GM21528 (cell line): ENCODE data around the gene VDR.

Experiments used
- ATAC-seq: cut with Tn5 transposase; IDR thresholded peaks from one replicate; pipeline ENCODE4 v1.9.1; 2021; ENCODE audit warnings: mild to moderate bottlenecking, moderate library complexity; ENCODE audit not compliant: unreplicated experiment, low FRiP score

VDR gene

GRCh38 chr12:47904713-47905709, at the start of gene VDR:
TSS of gene VDR (minus strand) at chr12:47904994. CDS start at chr12:47879113, 25,881 bp downstream.
- peak; percentile 69 for ATAC-seq

- no peak for ATAC-seq
These were observed 49.3 kb upstream of the VDR start for GRCh38 chr12:47954058-47954457.

DNA sequence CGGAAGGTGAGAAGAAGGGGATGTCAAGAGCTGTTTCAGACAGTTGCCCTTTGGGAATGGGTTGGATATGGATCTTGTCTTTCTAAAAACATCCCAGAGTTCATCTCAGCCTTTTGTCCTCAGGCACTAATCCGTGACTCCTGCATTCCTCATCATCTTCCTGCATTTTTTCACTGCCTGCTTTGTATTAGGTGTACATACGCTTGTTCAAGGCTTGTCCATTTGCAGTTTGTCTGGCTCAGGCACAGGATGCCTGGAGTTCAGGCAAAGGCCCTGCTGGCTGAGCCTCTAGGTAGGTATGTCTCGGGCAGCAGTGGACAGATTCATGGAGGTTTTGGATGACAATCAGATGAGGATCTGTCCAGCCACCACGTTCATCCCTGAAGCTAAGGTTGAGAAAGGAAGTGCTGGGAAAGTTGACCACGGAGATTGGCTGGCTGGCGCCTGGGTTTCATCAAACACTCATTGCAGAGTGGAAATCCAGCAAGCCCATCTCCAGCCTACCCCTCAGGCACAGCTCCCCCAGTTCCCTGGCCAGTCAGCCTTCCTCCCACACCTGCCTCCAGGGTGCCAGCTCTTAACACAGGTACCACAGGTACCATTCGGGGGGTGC, 46.2 kb upstream of the VDR start:
- no peak for ATAC-seq

DNA sequence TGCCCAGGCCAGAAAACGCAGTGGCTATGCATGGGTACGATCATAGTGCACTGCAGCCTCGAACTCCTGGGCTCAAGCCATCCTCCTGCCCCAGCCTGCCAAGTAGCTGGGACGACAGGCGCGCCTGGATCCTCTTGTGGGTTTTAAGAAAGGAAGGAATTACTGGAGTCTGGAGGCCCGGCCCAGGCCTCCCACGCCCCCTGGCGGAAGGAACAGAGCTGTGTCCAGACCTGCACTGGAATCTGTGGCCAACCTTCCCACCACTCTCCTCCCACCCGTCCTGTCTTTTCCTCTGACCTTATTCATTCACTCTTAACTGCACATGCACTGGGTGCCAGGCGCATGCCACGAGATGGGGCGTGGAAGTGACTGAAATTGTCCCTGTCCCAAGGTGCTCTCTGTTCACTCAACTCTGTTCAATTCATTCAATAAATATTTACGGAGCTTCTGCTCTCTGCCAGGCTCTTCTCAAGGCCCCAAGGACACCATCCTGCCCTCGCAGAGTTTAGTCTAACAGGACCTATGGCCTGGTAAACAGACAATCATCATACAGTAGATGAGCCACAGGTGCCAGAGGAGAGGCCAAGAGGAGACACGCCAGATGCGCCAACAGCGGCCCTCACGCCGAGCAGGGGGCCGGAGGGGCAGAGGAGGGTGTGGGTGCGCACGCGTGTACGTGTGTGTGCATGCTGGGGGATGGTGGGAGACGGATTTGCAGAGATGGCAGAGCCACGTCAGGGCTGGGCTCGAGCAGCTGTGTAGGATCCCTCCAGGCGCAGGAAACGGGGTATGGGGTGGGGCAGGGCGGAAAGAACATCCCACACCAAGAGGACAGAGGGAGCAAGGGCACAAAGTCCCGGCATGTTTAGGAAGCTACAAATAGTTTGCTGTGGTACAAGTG, 44.9 kb upstream of the VDR start:
- no peak for ATAC-seq

GRCh38 chr12:47947341-47947740, 42.5 kb upstream of the VDR start:
- ATAC-seq = no peak

GRCh38 chr12:47946413-47947323, 41.9 kb upstream of the VDR start:
- no peak for ATAC-seq

DNA sequence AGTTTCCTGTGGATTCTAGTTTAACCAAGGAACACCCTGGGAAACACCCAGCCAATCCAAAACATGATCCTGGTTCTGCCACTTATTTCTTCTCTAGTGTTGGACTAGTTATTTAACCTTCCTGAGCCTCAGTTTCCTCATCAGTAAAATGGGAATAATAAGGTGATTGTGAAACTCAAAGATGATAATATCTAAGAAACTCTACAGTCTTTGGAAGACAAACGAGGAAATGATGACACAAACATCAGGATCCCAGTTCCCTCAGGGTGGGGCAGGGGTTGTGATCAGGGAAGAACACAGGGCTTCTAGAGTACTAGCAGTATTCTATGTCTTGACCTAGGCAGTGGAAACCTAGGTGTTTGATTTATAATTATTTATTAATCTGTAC, 40.5 kb upstream of the VDR start:
- no peak for ATAC-seq

DNA sequence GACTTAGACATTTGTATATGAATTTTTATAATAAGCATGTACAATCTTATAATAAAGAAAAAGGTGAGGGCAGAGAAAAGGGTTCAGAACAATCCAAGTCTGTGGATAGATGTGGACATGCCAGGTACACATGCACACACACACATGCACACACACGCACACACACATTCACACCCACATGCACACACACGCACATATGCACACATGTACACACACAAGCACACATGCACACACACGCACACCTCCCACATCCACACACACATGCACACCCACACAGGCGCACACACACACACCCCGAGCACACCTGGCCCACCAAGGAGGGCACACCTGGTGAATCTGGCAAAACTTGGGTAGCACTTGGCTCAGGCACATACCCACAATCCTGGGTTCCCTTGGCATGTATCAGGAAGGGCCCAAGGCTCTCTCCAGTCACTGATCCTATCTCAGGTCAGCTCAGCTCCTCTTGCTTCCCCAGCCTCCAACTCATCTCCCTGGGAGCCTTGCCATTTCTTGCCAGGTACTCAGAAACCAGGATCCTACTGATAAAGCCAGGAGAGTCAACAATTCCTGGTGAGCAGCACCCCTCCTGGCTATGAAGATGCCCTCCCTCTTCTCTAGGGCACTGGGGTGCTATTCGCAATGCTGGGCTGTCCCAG, 40.0 kb upstream of the VDR start:
- no peak for ATAC-seq

GRCh38 chr12:47943623-47944340, 39.0 kb upstream of the VDR start:
- ATAC-seq = no peak

GRCh38 chr12:47942614-47943225, 37.9 kb upstream of the VDR start:
- ATAC-seq = no peak

- ATAC-seq = no peak
These were observed 37.2 kb upstream of the VDR start for GRCh38 chr12:47941871-47942613.

DNA sequence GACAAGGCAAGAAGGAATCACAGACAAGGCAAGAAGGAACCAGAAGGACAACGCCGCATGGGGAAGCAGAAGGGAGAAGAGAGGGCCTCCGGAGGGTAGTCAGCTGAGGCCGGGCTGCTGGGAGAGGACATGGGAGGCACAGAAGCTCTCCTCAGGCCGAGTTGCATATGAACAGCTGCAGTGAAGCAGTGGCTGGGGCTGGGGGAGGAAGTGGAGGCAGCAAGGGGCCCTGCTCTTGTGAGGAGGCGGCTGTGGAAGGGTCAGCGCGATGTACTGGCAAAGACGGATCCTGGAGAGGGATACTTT, 36.6 kb upstream of the VDR start:
- ATAC-seq = no peak

DNA sequence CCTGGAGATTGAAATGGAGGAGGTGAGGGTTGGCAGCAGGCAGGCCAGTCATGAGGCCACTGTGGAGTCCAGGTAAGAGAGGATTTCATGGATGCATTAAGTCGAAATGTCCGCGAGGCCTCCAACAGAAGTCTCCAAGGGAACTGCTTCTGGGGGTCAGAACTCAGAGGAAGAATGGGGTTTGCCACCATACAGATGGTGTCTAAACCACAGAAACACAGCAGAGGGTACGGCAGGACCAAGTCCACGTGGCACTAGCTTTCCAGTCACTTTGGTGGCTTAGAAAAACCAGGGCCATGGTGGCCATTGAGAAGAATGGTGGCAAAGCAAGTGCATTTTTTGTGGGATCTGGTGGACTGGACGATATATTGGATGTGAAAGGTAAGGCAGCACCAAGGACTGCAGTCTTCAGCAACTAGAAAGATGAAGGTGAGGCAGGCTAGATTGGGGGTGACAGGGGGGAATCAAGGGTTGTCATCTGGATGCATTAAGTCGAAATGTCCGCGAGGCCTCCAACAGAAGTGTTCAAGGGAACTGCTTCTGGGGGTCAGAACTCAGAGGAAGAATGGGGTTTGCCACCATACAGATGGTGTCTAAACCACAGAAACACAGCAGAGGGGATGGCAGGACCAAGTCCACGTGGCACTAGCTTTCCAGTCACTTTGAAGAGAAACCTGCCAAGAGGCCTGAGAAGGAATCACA, 36.1 kb upstream of the VDR start:
- no peak for ATAC-seq

- ATAC-seq = no peak
These were observed 34.3 kb upstream of the VDR start for GRCh38 chr12:47939009-47939601.

DNA sequence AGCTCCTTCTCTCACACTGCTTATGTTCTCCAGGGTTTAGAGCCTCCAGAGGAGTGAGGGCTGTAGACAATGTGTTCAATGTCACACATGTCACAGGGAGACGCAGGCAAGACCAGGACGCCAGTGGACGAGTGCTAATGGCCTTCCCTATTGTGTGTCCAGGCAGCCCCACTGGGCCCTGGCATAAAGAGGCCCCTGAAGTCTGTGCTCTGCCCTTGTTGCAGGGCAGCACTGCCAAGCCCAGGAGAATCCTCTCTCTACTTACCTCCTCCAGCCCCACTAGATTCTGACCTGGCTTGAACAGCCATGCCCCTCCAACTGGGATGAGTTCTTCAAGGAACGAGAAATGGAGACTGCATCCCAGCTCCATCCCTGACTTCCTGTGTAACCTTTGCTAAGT, 33.8 kb upstream of the VDR start:
- no peak for ATAC-seq

- ATAC-seq = no peak
These were observed 33.3 kb upstream of the VDR start for GRCh38 chr12:47938093-47938492.

DNA sequence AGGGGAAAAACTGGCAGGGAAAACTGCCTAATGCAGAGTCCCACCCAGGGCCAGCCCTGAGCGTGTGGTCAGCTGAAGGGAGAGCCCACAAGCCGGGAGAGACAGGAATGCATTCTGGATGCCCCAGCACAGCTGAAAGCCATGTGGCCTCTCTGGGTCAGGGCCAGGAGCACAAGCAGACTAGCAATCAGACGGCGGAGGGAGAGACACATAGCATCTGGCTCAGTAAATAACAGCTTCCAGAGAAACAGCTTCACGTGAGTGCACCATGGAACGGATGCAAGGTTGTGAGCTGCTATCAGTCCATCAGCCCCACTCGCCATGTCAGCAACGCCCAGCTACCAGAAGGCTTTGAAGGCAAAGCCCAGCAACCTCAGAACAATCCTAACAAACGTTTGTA, 30.4 kb upstream of the VDR start:
- ATAC-seq = no peak
